HEK293 (cell line): ENCODE results near the gene LGALS1.

Source experiments
- CTCF ChIA-PET: fragments of 350-600 bp; formaldehyde crosslinking; extraction: SDS; loops from one replicate; lab custom pipeline; 2021; ENCODE audit warnings: antibody characterized with exemption; lab: Yijun Ruan, JAX
- POLR2A ChIA-PET: fragments of 300-600 bp; formaldehyde crosslinking; extraction: SDS; loops from one replicate; lab custom pipeline; 2020; ENCODE audit warnings: antibody characterized with exemption, inconsistent platforms; lab: Yijun Ruan, JAX
- H3K27ac ChIP-seq: fragments of 200-500 bp; sonication (Bioruptor generic); 2 replicates; pipeline ENCODE4 v1.5.1; 2014; ENCODE audit warnings: low read depth, low read length, control low read depth, inconsistent platforms; ENCODE audit errors: extremely low read depth
- H3K36me3 ChIP-seq, 2 experiments: fragments of 200-500 bp in 1 of 2; sonication (Bioruptor generic) in 1 of 2; 1 replicate in 1 of 2; 2 replicates in 1 of 2; pipeline ENCODE4 v1.5.1; 2014 to 2017; ENCODE audit warnings: inconsistent platforms in 2 of 2, low read length in 2 of 2; ENCODE audit not compliant: control insufficient read depth in 2 of 2, insufficient read depth in 1 of 2
- H3K4me1 ChIP-seq: fragments of 200-500 bp; sonication (Bioruptor generic); 2 replicates; pipeline ENCODE4 v1.5.1; 2014; ENCODE audit warnings: mild to moderate bottlenecking, low read length, inconsistent platforms; ENCODE audit not compliant: control insufficient read depth, insufficient read depth
- H3K4me3 ChIP-seq: 2 replicates; pipeline ENCODE4 v1.5.1; 2011; ENCODE audit warnings: low read depth, mild to moderate bottlenecking, control low read depth, low read length, moderate library complexity
- H3K9me3 ChIP-seq: fragments of 200-500 bp; sonication (Bioruptor generic); 2 replicates; pipeline ENCODE4 v1.5.1; 2014; ENCODE audit warnings: low read depth, low read length, inconsistent platforms; ENCODE audit not compliant: control insufficient read depth, insufficient read depth
- GLIS2 ChIP-seq: fragments of 450-650 bp; formaldehyde crosslinking; IDR thresholded peaks from 2 replicates; pipeline ENCODE4 v1.5.1; 2016; ENCODE audit warnings: missing biosample characterization, missing genetic modification characterization
- KLF7 ChIP-seq: fragments of 450-650 bp; formaldehyde crosslinking; IDR thresholded peaks from 2 replicates; pipeline ENCODE4 v1.5.1; 2016; ENCODE audit warnings: missing biosample characterization, missing genetic modification characterization, borderline replicate concordance
- KLF8 ChIP-seq: fragments of 450-650 bp; formaldehyde crosslinking; IDR thresholded peaks from 2 replicates; pipeline ENCODE4 v1.5.1; 2016; ENCODE audit warnings: missing biosample characterization, missing genetic modification characterization
- OVOL3 ChIP-seq: fragments of 450-650 bp; formaldehyde crosslinking; IDR thresholded peaks from 2 replicates; pipeline ENCODE4 v1.5.1; 2016; ENCODE audit warnings: missing biosample characterization, missing genetic modification characterization
- RBAK ChIP-seq: fragments of 450-650 bp; formaldehyde crosslinking; IDR thresholded peaks from 2 replicates; pipeline ENCODE4 v1.5.1; 2016; ENCODE audit warnings: missing biosample characterization, missing genetic modification characterization
- SP2 ChIP-seq: fragments of 450-650 bp; formaldehyde crosslinking; IDR thresholded peaks from 2 replicates; pipeline ENCODE4 v1.5.1; 2016; ENCODE audit warnings: missing biosample characterization, missing genetic modification characterization
- SP3 ChIP-seq: fragments of 450-650 bp; formaldehyde crosslinking; IDR thresholded peaks from 2 replicates; pipeline ENCODE4 v1.5.1; 2016; ENCODE audit warnings: missing biosample characterization, missing genetic modification characterization
- TRIM28 ChIP-seq: IDR thresholded peaks from 2 replicates; pipeline ENCODE4 v1.6.1; 2011; ENCODE audit warnings: low read length, control low read depth, borderline replicate concordance
- ZNF121 ChIP-seq: fragments of 450-650 bp; formaldehyde crosslinking; IDR thresholded peaks from 2 replicates; pipeline ENCODE4 v1.5.1; 2016; ENCODE audit warnings: missing biosample characterization, missing genetic modification characterization
- ZNF16 ChIP-seq: fragments of 450-650 bp; formaldehyde crosslinking; IDR thresholded peaks from 2 replicates; pipeline ENCODE4 v1.5.1; 2016; ENCODE audit warnings: low read depth, missing biosample characterization, missing genetic modification characterization
- ZNF169 ChIP-seq: fragments of 450-650 bp; formaldehyde crosslinking; IDR thresholded peaks from 2 replicates; pipeline ENCODE4 v1.5.1; 2016; ENCODE audit warnings: missing biosample characterization, missing genetic modification characterization
- ZNF521 ChIP-seq: fragments of 450-650 bp; formaldehyde crosslinking; IDR thresholded peaks from 2 replicates; pipeline ENCODE4 v1.5.1; 2017; ENCODE audit warnings: missing biosample characterization, mild to moderate bottlenecking, missing genetic modification characterization
- ZNF623 ChIP-seq: fragments of 450-650 bp; formaldehyde crosslinking; IDR thresholded peaks from 2 replicates; pipeline ENCODE4 v1.5.1; 2016; ENCODE audit warnings: missing biosample characterization, missing genetic modification characterization
- ZNF654 ChIP-seq: fragments of 450-650 bp; formaldehyde crosslinking; IDR thresholded peaks from 2 replicates; pipeline ENCODE4 v1.5.1; 2016; ENCODE audit warnings: low read depth, missing biosample characterization, missing genetic modification characterization
- ZNF830 ChIP-seq: fragments of 450-650 bp; IDR thresholded peaks from 2 replicates; pipeline ENCODE4 v1.5.0; 2018; ENCODE audit warnings: missing biosample characterization, missing genetic modification characterization, low read depth, mild to moderate bottlenecking, moderate library complexity
- TF ChIP-seq, protein P1 (sequence below): fragments of 450-650 bp; formaldehyde crosslinking; IDR thresholded peaks from 2 replicates; pipeline ENCODE4 v1.5.1; 2016; ENCODE audit warnings: missing biosample characterization, missing genetic modification characterization
- TF ChIP-seq, protein P2 (sequence below): fragments of 450-650 bp; formaldehyde crosslinking; IDR thresholded peaks from 2 replicates; pipeline ENCODE4 v1.5.1; 2016; ENCODE audit warnings: missing biosample characterization, missing genetic modification characterization, low read depth

Gene LGALS1

DNA sequence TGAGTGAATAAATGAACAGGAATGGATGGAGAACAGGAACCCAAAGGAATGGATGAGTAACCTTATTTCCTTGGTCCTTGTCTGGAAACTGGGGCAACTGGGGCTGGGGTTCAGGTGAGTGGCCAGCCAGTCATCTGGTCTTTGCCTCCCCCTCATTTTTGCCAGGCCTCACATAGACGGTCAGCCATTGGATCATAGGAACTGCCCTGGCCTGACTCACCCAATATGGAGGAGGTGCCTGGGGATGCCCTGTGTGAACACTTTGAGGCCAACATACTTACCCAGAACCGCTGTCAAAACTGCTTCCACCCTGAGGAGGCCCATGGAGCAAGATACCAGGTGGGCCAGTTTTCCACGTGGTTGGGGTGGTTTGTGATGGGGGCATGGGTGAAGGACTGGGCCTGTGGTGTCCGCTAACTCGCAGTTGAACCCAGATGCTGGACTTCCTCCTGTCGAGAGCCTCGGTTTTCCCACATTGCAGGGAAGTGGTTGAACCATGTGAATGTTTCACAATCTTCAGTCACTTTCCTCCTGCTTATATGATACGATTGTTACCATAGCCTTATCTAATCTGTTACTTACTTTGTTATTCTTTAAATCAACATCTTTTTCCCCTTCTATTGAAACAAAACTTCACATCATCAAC is 25.8 kb downstream of the LGALS1 start:
- peaks cover 3% of the 10 kb centered on the region for H3K4me1 ChIP-seq
- ChIA-PET POLR2A (no interaction called here), CTCF (interaction anchor here (0.6 to 0.7 kb wide), 2 partner anchors 9 to 14 kb away, joined by 3 read pairs; no protein-coding TSS in a partner anchor)
- H3K36me3 ChIP-seq, result no peaks in the 10 kb centered on the region
- H3K9me3 ChIP-seq, result no peaks in the 10 kb centered on the region
- no peak for TF ChIP-seq ZNF654
- no peak overlapping the region for H3K27ac ChIP-seq
- no peak overlapping the region for H3K4me3 ChIP-seq

DNA sequence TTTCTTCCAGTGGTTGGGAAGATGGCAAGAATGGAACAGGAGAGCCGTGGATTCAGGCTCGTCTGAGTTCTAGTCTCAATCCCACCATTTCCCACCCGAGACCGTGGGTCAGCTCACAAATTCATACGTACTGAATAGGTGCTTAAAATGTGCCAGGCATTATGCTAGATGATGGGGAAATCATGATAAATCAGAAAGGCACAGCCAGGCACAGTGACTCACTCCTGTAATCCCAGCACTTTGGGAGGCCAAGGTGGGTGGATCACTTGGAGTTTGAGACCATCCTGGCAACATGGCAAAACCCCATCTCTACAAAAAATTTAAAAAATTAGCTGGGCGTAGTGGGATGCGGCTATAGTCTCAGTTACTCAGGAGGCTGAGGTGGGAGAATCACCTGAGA is 28.5 kb downstream of the LGALS1 start:
- no peaks in the 10 kb centered on the region for H3K36me3 ChIP-seq
- no peaks in the 10 kb centered on the region for H3K4me1 ChIP-seq
- no peak overlapping the region for H3K4me3 ChIP-seq
- no peaks in the 10 kb centered on the region for H3K9me3 ChIP-seq
- TF ChIP-seq, protein P1, sequence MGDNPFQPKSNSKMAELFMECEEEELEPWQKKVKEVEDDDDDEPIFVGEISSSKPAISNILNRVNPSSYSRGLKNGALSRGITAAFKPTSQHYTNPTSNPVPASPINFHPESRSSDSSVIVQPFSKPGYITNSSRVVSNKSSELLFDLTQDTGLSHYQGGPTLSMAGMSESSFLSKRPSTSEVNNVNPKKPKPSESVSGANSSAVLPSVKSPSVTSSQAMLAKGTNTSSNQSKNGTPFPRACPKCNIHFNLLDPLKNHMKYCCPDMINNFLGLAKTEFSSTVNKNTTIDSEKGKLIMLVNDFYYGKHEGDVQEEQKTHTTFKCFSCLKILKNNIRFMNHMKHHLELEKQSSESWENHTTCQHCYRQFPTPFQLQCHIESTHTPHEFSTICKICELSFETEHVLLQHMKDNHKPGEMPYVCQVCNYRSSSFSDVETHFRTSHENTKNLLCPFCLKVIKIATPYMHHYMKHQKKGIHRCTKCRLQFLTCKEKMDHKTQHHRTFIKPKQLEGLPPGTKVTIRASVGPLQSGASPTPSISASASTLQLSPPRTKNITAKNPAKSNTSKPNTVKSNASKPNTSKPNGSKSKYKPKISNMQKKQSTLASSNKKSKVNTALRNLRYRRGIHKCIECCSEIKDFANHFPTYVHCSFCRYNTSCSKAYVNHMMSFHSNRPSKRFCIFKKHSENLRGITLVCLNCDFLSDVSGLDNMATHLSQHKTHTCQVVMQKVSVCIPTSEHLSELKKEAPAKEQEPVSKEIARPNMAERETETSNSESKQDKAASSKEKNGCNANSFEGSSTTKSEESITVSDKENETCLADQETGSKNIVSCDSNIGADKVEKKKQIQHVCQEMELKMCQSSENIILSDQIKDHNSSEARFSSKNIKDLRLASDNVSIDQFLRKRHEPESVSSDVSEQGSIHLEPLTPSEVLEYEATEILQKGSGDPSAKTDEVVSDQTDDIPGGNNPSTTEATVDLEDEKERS (tag by site-specific recombination), result no peak
- TF ChIP-seq ZNF16 (no peak), SP3 (tag by site-specific recombination) (no peak), ZNF623 (tag by site-specific recombination) (no peak), OVOL3 (tag by site-specific recombination) (no peak), ZNF521 (no peak), KLF8 (no peak), KLF7 (tag by site-specific recombination) (no peak), GLIS2 (tag by site-specific recombination) (no peak), ZNF169 (tag by site-specific recombination) (no peak), TRIM28 (no peak), SP2 (tag by site-specific recombination) (no peak), RBAK (no peak)
- TF ChIP-seq, protein P2, sequence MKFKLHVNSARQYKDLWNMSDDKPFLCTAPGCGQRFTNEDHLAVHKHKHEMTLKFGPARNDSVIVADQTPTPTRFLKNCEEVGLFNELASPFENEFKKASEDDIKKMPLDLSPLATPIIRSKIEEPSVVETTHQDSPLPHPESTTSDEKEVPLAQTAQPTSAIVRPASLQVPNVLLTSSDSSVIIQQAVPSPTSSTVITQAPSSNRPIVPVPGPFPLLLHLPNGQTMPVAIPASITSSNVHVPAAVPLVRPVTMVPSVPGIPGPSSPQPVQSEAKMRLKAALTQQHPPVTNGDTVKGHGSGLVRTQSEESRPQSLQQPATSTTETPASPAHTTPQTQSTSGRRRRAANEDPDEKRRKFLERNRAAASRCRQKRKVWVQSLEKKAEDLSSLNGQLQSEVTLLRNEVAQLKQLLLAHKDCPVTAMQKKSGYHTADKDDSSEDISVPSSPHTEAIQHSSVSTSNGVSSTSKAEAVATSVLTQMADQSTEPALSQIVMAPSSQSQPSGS (tag by site-specific recombination), result no peak
- no peak overlapping the region for H3K27ac ChIP-seq
- CTCF ChIA-PET, result interaction anchor here (0.8 kb wide), 1 partner anchor 81 kb away, joined by 3 read pairs; no protein-coding TSS in a partner anchor
- POLR2A ChIA-PET, result no interaction called here

DNA sequence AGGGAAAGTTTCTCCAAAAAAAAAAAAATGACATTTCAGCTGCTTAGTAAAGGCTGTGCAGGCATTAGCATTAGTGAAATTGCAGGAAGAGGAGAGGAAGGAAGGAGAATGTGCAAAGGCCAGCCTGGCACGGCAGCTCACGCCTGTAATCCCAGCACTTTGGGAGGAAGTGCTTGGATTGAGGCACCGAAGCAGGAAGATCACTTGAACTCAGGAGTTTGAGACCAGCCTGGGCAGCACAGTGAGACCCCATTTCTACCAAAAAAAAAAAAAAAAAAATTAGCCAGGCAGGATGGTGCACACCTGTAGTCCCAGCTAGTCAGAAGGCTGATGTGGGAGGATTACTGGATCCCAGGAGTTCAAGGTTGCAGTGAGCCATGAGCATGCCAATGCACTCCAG is 29.2 kb downstream of the LGALS1 start:
- peak; percentile 87 for TF ChIP-seq ZNF121 (tag by site-specific recombination)
- no peak for TF ChIP-seq ZNF830 (tag by site-specific recombination)
- ChIA-PET CTCF (interaction anchor here (0.5 to 0.8 kb wide), 2 partner anchors 81 to 736 kb away, joined by 3 read pairs; no protein-coding TSS in a partner anchor), POLR2A (no interaction called here)
- H3K27ac ChIP-seq, result no peak overlapping the region
- H3K4me1 ChIP-seq, result no peaks in the 10 kb centered on the region
- H3K36me3 ChIP-seq, result no peaks in the 10 kb centered on the region
- no peaks in the 10 kb centered on the region for H3K9me3 ChIP-seq
- no peak overlapping the region for H3K4me3 ChIP-seq
